GM23248 (cell line): Measurements from ENCODE around the gene CYP27A1.

Source experiments
- EZH2 ChIP-seq: fragments of 200-600 bp; sonication (generic); IDR thresholded peaks from 2 replicates; pipeline ENCODE4 v1.6.1; 2018; ENCODE audit warnings: antibody characterized with exemption, mild to moderate bottlenecking; ENCODE audit not compliant: insufficient read depth, poor library complexity, severe bottlenecking
- EZH2phosphoT487 ChIP-seq: fragments of 200-600 bp; sonication (generic); IDR thresholded peaks from 2 replicates; pipeline ENCODE4 v1.6.1; 2018; ENCODE audit warnings: antibody characterized with exemption, moderate library complexity, mild to moderate bottlenecking, low read depth; ENCODE audit not compliant: insufficient read depth

DNA sequence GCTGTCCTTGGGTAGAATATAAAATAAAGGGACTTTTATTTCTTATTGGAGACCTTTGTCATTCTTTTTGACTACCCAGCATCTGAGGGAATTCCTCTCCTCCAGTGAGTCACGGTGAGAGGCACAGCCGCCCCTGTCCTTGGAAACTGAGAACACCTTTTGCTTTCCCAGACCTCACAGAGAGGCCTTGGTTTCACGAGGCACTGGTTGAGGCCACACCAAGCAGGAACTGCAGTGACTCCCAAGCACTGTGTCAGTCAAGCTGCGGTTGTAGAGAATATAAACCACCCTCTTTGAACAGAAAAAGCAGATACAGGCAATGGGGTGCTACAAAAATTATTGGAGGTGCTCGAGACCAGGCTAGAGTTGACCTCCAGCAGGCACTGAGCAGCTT is 33.3 kb downstream of the CYP27A1 start:
- TF ChIP-seq EZH2phosphoT487 (no peak), EZH2 (no peak)
